HG02970 (cell line): Measurements from ENCODE around the gene USP17L20.
"Not testable (repeated sequence)": the region's sequence is repeated elsewhere in the genome, so short reads cannot be mapped to it uniquely, and the experiment has no call there.

Experiments used
- ATAC-seq: cut with Tn5 transposase; IDR thresholded peaks from one replicate; pipeline ENCODE4 v1.9.1; 2021; ENCODE audit warnings: mild to moderate bottlenecking, moderate library complexity, moderate number of reproducible peaks; ENCODE audit not compliant: unreplicated experiment, low FRiP score

USP17L20 gene

GRCh38 chr4:9257824-9258223, at the start of gene USP17L20:
Gene USP17L20, plus strand, starts transcription at chr4:9258124. Its CDS starts 0 bp downstream, at chr4:9258124.
- ATAC-seq, result not testable (repeated sequence)

GRCh38 chr4:9210357-9210756, 47.6 kb upstream of the USP17L20 start, which contains the start of gene USP17L10:
Gene USP17L10, plus strand, starts transcription at chr4:9210657. Its CDS starts 0 bp downstream, at chr4:9210657.
- not testable (repeated sequence) for ATAC-seq

- ATAC-seq, result not testable (repeated sequence)
Measured at GRCh38 chr4:9214701-9215100, 43.2 kb upstream of the USP17L20 start.

- ATAC-seq, result not testable (repeated sequence)
Measured at GRCh38 chr4:9215105-9215504, 42.8 kb upstream of the USP17L20 start, which contains the start of gene USP17L11. Gene USP17L11, plus strand, starts transcription at chr4:9215405. Its CDS starts 0 bp downstream, at chr4:9215405.

GRCh38 chr4:9219852-9220251, 38.1 kb upstream of the USP17L20 start, which contains the start of gene USP17L12:
Gene USP17L12, plus strand, starts transcription at chr4:9220152. Its CDS starts 0 bp downstream, at chr4:9220152.
- not testable (repeated sequence) for ATAC-seq

- ATAC-seq, result not testable (repeated sequence)
Measured at GRCh38 chr4:9224596-9224995, 33.3 kb upstream of the USP17L20 start, which contains the start of gene USP17L13. Gene USP17L13, plus strand, starts transcription at chr4:9224896. Its CDS starts 0 bp downstream, at chr4:9224896.

GRCh38 chr4:9230249-9230648, 27.7 kb upstream of the USP17L20 start:
- not testable (repeated sequence) for ATAC-seq

GRCh38 chr4:9234085-9234484, 23.8 kb upstream of the USP17L20 start, which contains the start of gene USP17L15:
Gene USP17L15, plus strand, starts transcription at chr4:9234385. Its CDS starts 0 bp downstream, at chr4:9234385.
- not testable (repeated sequence) for ATAC-seq

- ATAC-seq, result not testable (repeated sequence)
Measured at GRCh38 chr4:9238461-9238860, 19.5 kb upstream of the USP17L20 start.

- not testable (repeated sequence) for ATAC-seq
Measured at GRCh38 chr4:9243579-9243978, 14.3 kb upstream of the USP17L20 start, which contains the start of gene USP17L17. Gene USP17L17, plus strand, starts transcription at chr4:9243879. Its CDS starts 0 bp downstream, at chr4:9243879.

GRCh38 chr4:9247953-9248680, 9.8 kb upstream of the USP17L20 start, which contains the start of gene USP17L18:
Gene USP17L18, plus strand, starts transcription at chr4:9248630. Its CDS starts 0 bp downstream, at chr4:9248630.
- not testable (repeated sequence) for ATAC-seq

- not testable (repeated sequence) for ATAC-seq
Measured at GRCh38 chr4:9253078-9253477, 4.8 kb upstream of the USP17L20 start, which contains the start of gene USP17L19. Gene USP17L19, plus strand, starts transcription at chr4:9253378. Its CDS starts 0 bp downstream, at chr4:9253378.

- not testable (repeated sequence) for ATAC-seq
Measured at GRCh38 chr4:9262572-9262971, 4.6 kb downstream of the USP17L20 start, which contains the start of gene USP17L21. Gene USP17L21, plus strand, starts transcription at chr4:9262872. Its CDS starts 0 bp downstream, at chr4:9262872.

- not testable (repeated sequence) for ATAC-seq
Measured at GRCh38 chr4:9267319-9267718, 9.4 kb downstream of the USP17L20 start, which contains the start of gene USP17L22. Gene USP17L22, plus strand, starts transcription at chr4:9267619. Its CDS starts 0 bp downstream, at chr4:9267619.

- ATAC-seq, result not testable (repeated sequence)
Measured at GRCh38 chr4:9271719-9272118, 13.8 kb downstream of the USP17L20 start.
